Right forelimb (tissue), 1 donor: ENCODE data around the gene REST.
"Not testable (repeated sequence)": the region's sequence is repeated elsewhere in the genome, so short reads cannot be mapped to it uniquely, and the experiment has no call there.

ENCODE experiments used
- DNase-seq: peaks from one replicate; pipeline ENCODE4 v3.0.0-alpha.2; 2018

The REST gene

DNA sequence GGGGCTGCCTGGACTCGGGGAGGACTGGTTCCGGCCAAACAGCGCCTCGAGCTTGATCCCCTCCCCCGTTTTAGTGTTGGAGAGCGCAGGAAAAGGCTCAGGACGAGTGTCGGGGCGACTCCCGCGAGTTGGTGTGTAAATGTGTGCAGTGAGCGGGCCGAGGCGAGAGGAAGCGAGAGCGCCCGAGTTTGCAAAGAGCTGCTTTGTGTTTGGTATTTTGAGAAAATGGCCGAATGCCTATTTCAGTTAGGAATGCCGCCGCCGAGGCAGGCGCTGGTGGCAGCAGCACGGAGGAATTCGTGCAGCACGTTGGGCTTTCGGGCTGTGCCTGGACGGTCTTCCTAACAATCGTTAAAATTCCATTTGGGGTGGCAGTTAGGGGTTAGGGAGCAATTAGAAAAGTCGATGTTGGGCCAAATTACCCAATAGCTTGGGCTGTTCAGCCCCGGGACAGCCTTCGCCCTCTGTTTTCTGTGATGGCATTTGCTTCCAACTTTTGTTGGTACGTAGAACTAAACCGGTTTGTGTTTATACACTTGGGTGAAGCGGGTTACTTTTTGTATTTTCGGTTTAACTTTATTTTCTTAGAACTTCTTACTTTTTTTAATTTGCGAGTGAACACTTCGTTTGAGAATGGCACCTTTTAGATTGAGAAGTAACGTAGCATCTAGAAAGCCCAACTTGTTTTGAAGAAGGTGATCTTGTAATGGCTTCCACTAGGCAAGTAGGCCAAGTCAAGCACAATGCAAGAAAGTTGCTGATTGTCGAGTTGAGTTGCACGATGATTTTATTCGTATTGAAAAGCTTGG lies 1.6 kb downstream of the REST start:
- DNase-seq: peak; percentile 73

- DNase-seq: no peak
Observed at GRCh38 chr4:56910172-56910967, 2.7 kb downstream of the REST start.

DNA sequence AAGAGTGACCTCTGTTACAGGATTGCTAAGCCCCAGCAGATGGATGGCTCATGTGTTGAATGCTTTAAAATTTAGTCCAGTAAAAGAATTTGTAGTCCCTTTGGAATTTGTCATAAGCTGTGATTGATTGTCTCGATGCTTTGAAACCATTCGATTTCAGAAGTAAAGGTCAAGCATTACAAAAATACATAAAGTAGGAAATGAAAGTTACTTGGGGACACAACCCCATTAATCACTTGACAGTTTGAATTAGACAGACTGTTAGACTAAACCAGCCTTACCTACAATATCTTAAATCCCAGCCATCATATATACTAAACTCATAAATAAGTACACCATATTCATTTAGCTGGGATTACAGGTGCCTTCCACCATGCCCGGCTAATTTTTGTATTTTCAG lies 6.6 kb downstream of the REST start:
- DNase-seq: no peak

DNA sequence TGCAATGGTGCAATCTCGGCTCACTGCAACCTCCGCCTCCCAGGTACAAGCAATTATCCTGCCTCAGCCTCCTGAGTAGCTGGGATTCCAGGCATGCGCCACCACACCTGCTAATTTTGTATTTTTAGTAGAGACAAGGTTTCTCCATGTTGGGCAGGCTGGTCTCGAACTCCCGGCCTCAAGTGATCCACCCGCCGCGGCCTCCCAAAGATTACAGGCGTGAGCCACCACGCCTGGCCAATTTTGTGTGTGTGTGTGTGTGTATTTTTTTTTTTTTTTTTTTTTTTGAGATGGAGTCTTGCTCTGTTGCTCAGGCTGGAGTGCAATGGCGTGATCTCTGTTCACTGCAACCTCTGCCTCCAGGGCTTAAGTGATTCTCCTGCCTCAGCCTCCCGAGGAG lies 7.3 kb downstream of the REST start:
- not testable (repeated sequence) for DNase-seq

DNA sequence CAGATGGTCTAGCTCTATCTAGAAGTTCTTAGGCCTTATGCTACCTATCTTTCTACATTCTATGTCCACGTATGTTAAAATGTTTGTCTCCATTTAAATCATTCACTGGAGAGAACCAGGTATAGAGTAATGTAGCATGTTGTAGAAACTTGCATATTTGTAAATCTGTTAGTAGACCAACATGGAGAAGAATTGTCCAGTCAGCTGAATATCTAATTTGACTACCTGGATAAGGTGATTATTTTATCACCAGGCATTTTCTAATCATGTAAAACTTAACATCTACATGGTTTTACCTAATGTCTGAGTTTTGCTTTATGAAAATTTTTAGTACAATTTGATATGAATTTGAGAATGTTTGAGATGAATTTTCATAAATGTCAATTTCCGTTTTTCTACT lies 19.5 kb downstream of the REST start:
- DNase-seq: no peak

GRCh38 chr4:56930638-56931037 lies 22.9 kb downstream of the REST start:
- DNase-seq: no peak

- no peak for DNase-seq
Observed at GRCh38 chr4:56931924-56932323, 24.2 kb downstream of the REST start.

- DNase-seq: no peak
Observed at GRCh38 chr4:56937262-56937661, 29.6 kb downstream of the REST start.

DNA sequence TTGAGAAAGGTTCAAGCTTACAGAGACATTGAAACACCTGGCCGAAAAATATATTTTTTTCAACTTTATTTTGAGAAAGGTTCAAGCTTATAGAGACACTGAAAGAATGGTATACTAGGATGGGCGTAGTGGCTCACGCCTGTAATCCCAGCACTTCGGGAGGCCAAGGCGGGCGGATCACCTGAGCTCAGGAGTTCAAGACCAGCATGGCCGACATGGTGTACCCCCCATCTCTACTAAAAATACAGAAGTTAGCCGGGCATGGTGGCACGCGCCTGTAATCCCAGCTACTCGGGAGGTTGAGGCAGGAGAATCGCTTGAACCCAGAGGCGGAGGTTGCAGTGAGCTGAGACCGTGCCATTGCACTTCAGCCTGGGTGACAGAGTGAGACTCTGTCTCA lies 32.1 kb downstream of the REST start:
- DNase-seq: not testable (repeated sequence)

DNA sequence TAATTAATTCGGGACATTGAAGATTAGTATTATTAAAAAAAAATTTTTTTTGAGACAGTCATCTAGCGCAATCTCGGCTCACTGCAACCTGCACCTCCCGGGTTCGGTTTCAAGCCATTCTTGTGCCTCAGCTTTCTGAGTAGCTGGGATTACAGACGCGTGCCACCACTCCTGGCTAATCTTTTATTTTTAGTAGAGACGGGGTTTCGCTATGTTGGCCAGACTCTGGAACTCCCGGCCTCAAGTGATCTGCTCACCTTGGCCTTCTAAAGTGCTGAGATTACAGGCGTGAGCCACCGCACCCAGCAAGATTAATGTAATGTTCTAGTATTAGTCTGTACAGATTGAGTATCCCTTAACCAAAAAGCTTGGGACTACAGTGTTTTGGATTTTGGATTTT lies 32.7 kb downstream of the REST start:
- DNase-seq: no peak

- no peak for DNase-seq
Observed at GRCh38 chr4:56940971-56941370, 33.3 kb downstream of the REST start.

- no peak for DNase-seq
Observed at GRCh38 chr4:56941403-56941802, 33.7 kb downstream of the REST start.

- DNase-seq: no peak
Observed at GRCh38 chr4:56953680-56954520, 46.2 kb downstream of the REST start.

DNA sequence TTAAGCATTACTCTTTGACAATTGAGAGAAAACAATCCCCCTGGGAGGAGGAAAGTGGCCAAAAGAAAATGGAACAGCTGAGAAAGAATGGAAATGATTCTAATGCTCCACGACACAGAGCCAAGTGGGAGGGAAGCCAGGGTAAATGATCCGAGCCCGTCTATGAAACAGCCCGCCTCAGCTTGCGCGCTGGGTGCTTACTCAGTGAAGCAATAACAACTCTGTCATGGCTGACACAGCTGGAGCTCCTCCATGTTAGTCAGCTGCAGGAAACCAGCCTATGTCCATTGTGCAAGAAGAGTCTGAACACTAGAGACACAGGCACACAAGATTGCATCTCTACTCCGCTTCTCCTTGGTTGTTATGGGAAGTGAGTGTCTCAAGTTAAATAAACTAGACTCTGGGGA lies 50.4 kb downstream of the REST start:
- peak; percentile 87 for DNase-seq

DNA sequence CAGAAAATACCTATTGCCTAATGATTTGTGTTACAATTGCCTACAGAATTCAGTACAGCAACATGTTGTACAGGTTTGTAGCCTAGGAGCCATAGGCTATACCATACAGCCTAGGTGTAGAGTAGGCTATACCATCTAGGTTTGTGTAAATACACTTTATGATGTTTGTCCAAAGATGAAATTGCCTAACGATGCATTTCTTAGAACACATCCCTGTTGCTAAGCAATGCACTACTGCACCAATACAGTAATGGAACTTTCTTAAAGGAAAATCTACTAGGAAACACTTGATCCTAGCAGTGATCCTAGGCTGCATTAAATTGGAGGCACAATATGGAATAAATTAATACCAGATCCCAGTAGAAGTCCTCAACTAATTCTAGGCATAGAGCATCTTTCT lies 51.4 kb downstream of the REST start:
- DNase-seq: no peak

- DNase-seq: no peak
Observed at GRCh38 chr4:56961107-56961500, 53.4 kb downstream of the REST start.

DNA sequence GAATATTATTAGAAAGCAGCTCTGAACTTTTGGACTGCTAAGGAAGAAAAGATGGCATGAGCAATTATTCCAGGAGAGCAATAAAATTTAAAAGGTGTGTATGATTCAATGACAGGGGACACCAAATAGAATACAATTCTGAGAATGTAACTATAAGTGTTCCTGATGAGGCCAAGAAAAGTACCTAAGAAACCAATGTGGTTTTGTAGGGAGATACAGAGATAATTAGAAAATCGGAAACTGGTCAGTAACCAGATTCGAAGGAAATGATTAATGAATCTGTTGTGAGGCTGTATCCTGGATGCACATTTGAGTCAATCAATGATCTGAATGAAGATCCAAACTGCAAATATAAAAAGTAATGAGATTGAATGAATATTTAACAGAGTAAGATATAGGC lies 63.7 kb downstream of the REST start:
- no peak for DNase-seq

- no peak for DNase-seq
Observed at GRCh38 chr4:56972389-56972788, 64.7 kb downstream of the REST start.

- DNase-seq: no peak
Observed at GRCh38 chr4:56972809-56973208, 65.1 kb downstream of the REST start.

- DNase-seq: no peak
Observed at GRCh38 chr4:56973336-56973735, 65.6 kb downstream of the REST start.

DNA sequence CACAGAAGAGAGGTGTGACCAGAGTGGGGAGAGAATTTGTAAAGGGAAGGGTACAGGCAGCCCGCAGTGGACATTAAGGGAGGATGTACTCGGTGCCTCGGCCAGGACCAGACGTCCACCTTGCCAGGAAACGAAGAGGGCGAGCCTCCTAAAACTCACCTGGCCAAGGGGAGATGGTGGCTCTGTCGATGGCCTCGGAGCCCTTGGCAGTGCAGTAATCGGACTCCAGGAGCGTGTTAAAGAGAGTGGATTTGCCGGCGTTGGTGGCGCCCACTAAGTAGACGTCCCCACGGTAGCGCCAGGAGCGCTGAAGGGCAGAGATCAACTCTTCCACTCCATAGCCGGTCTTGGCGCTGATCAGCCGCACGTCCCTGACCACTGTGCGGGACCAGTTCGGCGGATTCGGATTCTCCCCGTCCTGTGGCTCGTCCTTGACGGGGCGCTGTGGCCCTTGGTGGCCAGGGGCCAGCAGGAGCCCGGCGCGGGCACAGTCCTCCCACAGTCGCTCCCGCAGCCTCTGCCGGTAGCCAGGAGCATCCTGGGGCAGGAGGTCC lies 68.7 kb downstream of the REST start:
- peak; percentile 51 for DNase-seq

DNA sequence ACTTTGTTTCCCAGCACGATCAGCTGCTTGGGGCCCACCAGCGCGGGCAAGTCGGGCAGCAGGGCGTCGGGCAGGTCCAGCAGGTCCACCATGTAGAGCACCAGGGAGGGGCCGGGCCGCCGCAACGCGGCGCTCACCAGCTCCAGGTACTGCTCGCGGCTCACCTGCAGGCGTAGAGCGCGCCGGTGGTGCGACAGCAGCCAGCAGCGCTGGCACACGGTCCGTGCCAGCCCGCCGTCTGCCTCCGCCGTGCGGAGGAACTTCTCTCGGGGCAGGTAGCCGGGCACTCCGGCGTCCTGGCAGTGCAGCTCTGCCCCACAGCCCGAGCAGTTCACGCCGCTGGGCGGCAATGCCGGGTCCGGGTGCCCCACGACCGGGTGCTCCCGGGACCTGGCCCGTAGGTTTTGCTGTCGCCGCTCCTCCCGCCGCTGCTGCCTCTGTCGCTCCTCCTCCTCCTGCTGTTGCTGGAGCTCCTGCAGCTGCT lies 69.2 kb downstream of the REST start:
- DNase-seq: no peak
